GM19351 (cell line): ENCODE measurements around the gene ONECUT3.
"Not testable (repeated sequence)": the region's sequence is repeated elsewhere in the genome, so short reads cannot be mapped to it uniquely, and the experiment has no call there.

Experiments
- ATAC-seq: cut with Tn5 transposase; IDR thresholded peaks from one replicate; pipeline ENCODE4 v1.9.1; 2021; ENCODE audit warnings: mild to moderate bottlenecking, moderate library complexity; ENCODE audit not compliant: unreplicated experiment

ONECUT3 gene

GRCh38 chr19:1790054-1790792, 36.9 kb downstream of the ONECUT3 start:
- no peak for ATAC-seq

GRCh38 chr19:1791879-1792278, 38.6 kb downstream of the ONECUT3 start:
- ATAC-seq: no peak

- no peak for ATAC-seq
Observed at GRCh38 chr19:1794424-1795172, 41.3 kb downstream of the ONECUT3 start.

- ATAC-seq: no peak
Observed at GRCh38 chr19:1796395-1797142, 43.3 kb downstream of the ONECUT3 start.

GRCh38 chr19:1797313-1797712, 44.0 kb downstream of the ONECUT3 start:
- not testable (repeated sequence) for ATAC-seq

- no peak for ATAC-seq
Observed at GRCh38 chr19:1799695-1800342, 46.5 kb downstream of the ONECUT3 start.

GRCh38 chr19:1804858-1805257, 51.6 kb downstream of the ONECUT3 start:
- ATAC-seq: no peak

GRCh38 chr19:1805401-1806183, 52.3 kb downstream of the ONECUT3 start:
- no peak for ATAC-seq

- no peak for ATAC-seq
Observed at GRCh38 chr19:1806184-1807029, 53.1 kb downstream of the ONECUT3 start.

GRCh38 chr19:1807030-1807694, 53.9 kb downstream of the ONECUT3 start:
- no peak for ATAC-seq

- ATAC-seq: no peak
Observed at GRCh38 chr19:1807695-1808394, 54.5 kb downstream of the ONECUT3 start.

GRCh38 chr19:1808395-1808731, 55.1 kb downstream of the ONECUT3 start:
- no peak for ATAC-seq

GRCh38 chr19:1809678-1810077, 56.4 kb downstream of the ONECUT3 start:
- ATAC-seq: no peak

- no peak for ATAC-seq
Observed at GRCh38 chr19:1810439-1811160, 57.3 kb downstream of the ONECUT3 start.

- no peak for ATAC-seq
Observed at GRCh38 chr19:1811472-1811894, 58.2 kb downstream of the ONECUT3 start.

GRCh38 chr19:1811942-1812425, 58.7 kb downstream of the ONECUT3 start, which contains the start of gene ATP8B3:
Gene ATP8B3, minus strand, starts transcription at chr19:1812276. Its CDS starts 540 bp downstream, at chr19:1811736.
- peak; percentile 18 for ATAC-seq

GRCh38 chr19:1812426-1813191, 59.3 kb downstream of the ONECUT3 start:
- ATAC-seq: peak; percentile 76
